GM21526 (cell line): Measurements from ENCODE around the gene EPGN.
"Not testable (repeated sequence)": the region's sequence is repeated elsewhere in the genome, so short reads cannot be mapped to it uniquely, and the experiment has no call there.

ENCODE experiments used
- ATAC-seq: cut with Tn5 transposase; IDR thresholded peaks from one replicate; pipeline ENCODE4 v1.9.1; 2021; ENCODE audit warnings: moderate library complexity; ENCODE audit not compliant: unreplicated experiment, low FRiP score

Gene EPGN

GRCh38 chr4:74335341-74336021, 27.2 kb downstream of the EPGN start:
- no peak for ATAC-seq

- no peak for ATAC-seq
Observed at GRCh38 chr4:74338792-74339333, 30.6 kb downstream of the EPGN start.

GRCh38 chr4:74339501-74339900, 31.2 kb downstream of the EPGN start:
- ATAC-seq = no peak

DNA sequence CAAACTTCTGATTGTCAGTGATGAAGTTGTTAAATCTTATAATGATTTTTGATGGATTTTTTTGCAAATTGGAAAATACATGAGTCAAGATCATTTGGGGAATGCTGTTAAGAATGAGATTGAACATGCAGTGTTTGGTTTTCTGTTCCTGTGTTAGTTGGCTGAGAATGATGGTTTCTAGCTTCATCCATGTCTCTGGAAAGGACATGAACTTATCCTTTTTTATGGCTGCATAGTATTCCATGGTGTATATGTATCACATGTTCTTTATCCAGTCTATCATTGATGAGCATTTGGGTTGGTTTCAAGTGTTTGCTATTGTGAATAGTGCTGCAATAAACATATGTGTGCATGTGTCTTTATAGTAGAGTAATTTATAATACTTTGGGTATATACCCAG, 32.2 kb downstream of the EPGN start:
- not testable (repeated sequence) for ATAC-seq

DNA sequence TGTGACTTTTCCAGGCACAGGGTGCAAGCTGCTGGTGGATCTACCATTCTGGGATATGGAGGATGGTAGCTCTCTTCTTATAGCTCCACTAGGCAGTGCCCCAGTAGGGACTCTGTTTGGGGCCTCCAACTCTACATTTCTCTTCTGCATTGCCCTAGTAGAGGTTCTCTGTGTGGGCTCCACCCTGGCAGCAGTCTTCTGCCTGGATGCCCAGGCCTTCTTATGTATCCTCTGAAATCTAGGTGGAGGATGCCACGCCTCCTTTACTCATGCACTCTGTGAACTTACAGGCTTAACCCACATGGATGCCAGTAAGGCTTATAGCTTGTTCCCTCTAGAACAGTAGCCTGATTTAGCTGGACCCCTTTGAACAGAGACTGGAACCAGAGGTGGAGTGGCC, 35.8 kb downstream of the EPGN start:
- no peak for ATAC-seq

DNA sequence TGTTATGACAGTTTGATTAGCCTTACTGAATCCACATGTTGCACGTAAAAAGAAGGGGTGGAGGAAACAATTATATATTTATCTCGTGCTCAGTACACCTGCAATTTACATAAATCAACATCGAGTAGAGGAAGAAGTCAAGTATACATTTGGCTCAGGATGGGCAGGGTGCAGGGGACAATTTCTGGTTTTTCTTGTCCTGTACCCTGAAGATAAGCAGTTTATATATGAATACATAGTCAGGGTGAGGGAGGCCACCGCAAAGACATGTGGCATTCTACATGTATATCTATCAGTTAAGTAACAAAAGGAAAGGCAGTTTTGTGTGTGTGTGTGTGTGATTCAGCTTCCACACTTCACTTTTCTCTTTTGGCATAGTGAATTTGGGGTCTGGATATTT, 45.6 kb downstream of the EPGN start:
- no peak for ATAC-seq

- no peak for ATAC-seq
Observed at GRCh38 chr4:74357965-74358364, 49.7 kb downstream of the EPGN start.

DNA sequence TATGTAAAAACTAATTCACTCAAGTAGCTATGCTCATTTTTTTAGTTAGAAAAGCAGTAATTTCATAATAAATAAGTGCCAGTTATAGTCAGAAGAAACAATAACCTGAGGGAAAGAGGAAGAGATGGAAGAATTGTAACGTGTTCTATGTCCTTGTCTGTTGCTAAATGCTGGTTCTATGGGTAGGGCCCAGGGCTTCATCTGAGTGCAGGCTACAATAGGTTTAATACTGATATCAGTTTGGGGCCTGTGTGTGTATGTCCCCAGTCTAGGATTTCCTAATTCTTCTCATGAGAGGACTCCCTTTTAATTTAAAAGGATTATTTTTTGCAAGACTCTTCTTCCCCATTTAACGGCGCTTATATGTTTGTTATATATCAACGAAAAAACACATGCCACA, 53.4 kb downstream of the EPGN start:
- no peak for ATAC-seq

DNA sequence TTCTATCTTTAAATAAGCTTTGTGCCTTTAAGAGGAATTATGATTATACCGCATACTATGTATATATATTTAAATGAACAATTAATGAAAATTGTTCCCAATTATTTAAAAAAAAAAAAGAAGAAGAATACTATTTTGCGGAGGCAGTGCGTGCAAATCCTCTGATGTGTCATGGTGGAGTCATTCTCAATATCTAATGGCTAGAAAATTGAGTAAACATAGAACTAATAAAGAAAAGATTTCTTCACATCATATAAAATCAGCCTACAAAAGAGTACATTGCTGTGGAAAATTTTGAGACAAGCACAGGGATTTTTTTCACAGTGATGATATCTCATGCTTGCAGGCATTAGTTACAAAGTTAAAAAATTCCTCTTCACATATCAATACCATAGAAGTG, 54.1 kb downstream of the EPGN start:
- no peak for ATAC-seq

DNA sequence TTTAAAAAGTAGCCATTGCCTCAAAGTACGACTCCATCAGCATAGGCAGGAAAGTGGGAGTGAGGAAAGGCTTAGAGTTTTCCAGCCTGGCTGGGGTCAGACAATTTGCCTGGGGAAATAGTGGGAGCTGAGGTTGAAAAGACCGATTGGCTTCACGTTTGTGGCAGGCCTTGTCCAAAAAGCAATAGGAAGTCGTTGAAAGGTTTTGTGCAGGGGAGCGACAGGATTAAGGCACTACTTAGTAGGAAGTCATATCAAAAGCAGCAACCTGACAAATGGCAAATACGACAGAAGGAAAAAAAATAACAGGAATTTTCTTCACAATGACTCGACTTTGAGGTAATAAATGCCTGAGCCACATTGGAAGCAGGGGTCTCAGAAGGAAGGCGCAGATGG, 56.0 kb downstream of the EPGN start:
- no peak for ATAC-seq

- ATAC-seq = peak; percentile 53
Observed at GRCh38 chr4:74364652-74365491, 56.6 kb downstream of the EPGN start, which contains the start of gene EREG. Gene EREG (plus strand): TSS chr4:74365145. CDS start chr4:74365309, 164 bp downstream.

GRCh38 chr4:74365761-74366160, 57.5 kb downstream of the EPGN start:
- no peak for ATAC-seq
